HEK293T (cell line): Measurements from ENCODE around the gene TFRC.
"Not testable (repeated sequence)": the region's sequence is repeated elsewhere in the genome, so short reads cannot be mapped to it uniquely, and the experiment has no call there.

Source experiments
- ARNT ChIP-seq: fragments of 450-650 bp; IDR thresholded peaks from 2 replicates; pipeline ENCODE4 v1.6.1; 2017; ENCODE audit warnings: mild to moderate bottlenecking
- BHLHE40 ChIP-seq: fragments of 450-650 bp; IDR thresholded peaks from 2 replicates; pipeline ENCODE4 v1.6.1; 2016; ENCODE audit warnings: mild to moderate bottlenecking, moderate library complexity, borderline replicate concordance
- FOXK2 ChIP-seq: fragments of 450-650 bp; IDR thresholded peaks from 2 replicates; pipeline ENCODE4 v1.6.1; 2016; ENCODE audit warnings: mild to moderate bottlenecking
- FOXM1 ChIP-seq: fragments of 450-650 bp; IDR thresholded peaks from 2 replicates; pipeline ENCODE4 v1.6.1; 2017; ENCODE audit warnings: mild to moderate bottlenecking, borderline replicate concordance
- SP1 ChIP-seq: fragments of 450-650 bp; IDR thresholded peaks from 2 replicates; pipeline ENCODE4 v1.6.1; 2017
- SUZ12 ChIP-seq: fragments of 450-650 bp; IDR thresholded peaks from 2 replicates; pipeline ENCODE4 v1.6.1; 2016; ENCODE audit warnings: mild to moderate bottlenecking
- TARDBP ChIP-seq: fragments of 450-650 bp; IDR thresholded peaks from 2 replicates; pipeline ENCODE4 v1.6.1; 2016
- ZNF384 ChIP-seq: fragments of 450-650 bp; IDR thresholded peaks from 2 replicates; pipeline ENCODE4 v1.6.1; 2016

- TF ChIP-seq FOXK2, SP1, FOXM1, SUZ12, BHLHE40, ARNT, ZNF384, TARDBP: not testable (repeated sequence)
These were observed 62.3 kb downstream of the TFRC start for GRCh38 chr3:196019576-196019975.
